ENCODE results near the gene GRIP2. TPM values are rescaled to one million over a fixed set of nuclear protein-coding genes. Genes with fewer than 3 reads are reported as not detected.

GRIP2 gene
- total RNA-seq, 1 donor from 2014 or later = not detected

GRCh38 chr3:14558029-14558428 lies 17.9 kb upstream of the GRIP2 start:
- H3K27ac ChIP-seq = no peak overlapping the region
- H3K9me3 ChIP-seq (ENCODE audit: low read depth) = no peaks in the 10 kb centered on the region
- Mint-ChIP-seq H3K4me3 (no peak overlapping the region), H3K27me3 (ENCODE audit: insufficient read depth, low read depth) (peaks cover 8% of the 10 kb centered on the region), H3K36me3 (no peaks in the 10 kb centered on the region), H3K27ac (no peak overlapping the region), H3K4me1 (peaks cover 39% of the 10 kb centered on the region), H3K9me3 (no peaks in the 10 kb centered on the region)
- TF ChIP-seq EZH2phosphoT487 (IDR thresholded peaks at IDR 0.05) (no peak), EZH2 (IDR thresholded peaks at IDR 0.05) (no peak), CTCF (IDR thresholded peaks at IDR 0.05) (no peak)
- no peak overlapping the region for H3K9ac ChIP-seq
- H3K4me1 ChIP-seq = peaks cover 3% of the 10 kb centered on the region
- H4K20me1 ChIP-seq (ENCODE audit: low read depth) = no peaks in the 10 kb centered on the region
- H3F3A ChIP-seq (ENCODE audit: low read depth) = no peaks in the 10 kb centered on the region
- H3K4me2 ChIP-seq = no peak overlapping the region
- no peaks in the 10 kb centered on the region for H3K79me2 ChIP-seq (ENCODE audit: low read depth)
- no peak overlapping the region for H3K4me3 ChIP-seq
- H3K27me3 ChIP-seq = no peaks in the 10 kb centered on the region
- H2AFZ ChIP-seq (replicated peaks) = no peak overlapping the region
- DNase-seq (ENCODE audit: low spot score) = no peak
- H3K36me3 ChIP-seq = no peaks in the 10 kb centered on the region

- Mint-ChIP-seq H3K9me3 (no peaks in the 10 kb centered on the region), H3K4me3 (no peak overlapping the region)
- no peak for DNase-seq (ENCODE audit: low spot score)
Measured at GRCh38 chr3:14555835-14556234, 15.7 kb upstream of the GRIP2 start.

GRCh38 chr3:14554715-14555114 lies 14.6 kb upstream of the GRIP2 start:
- H3K27me3 Mint-ChIP-seq (ENCODE audit: insufficient read depth, low read depth) = peaks cover 13% of the 10 kb centered on the region
- H3K4me2 ChIP-seq = no peak overlapping the region

More at GRCh38 chr3:14555835-14556234, 15.7 kb upstream of the GRIP2 start:
- no peak overlapping the region for H3K27ac ChIP-seq
- no peak overlapping the region for H3K9ac ChIP-seq
- no peaks in the 10 kb centered on the region for H3K36me3 ChIP-seq
- no peak overlapping the region for H3K4me2 ChIP-seq
- H3K4me1 ChIP-seq = no peaks in the 10 kb centered on the region
- no peaks in the 10 kb centered on the region for H4K20me1 ChIP-seq (ENCODE audit: low read depth)
- H3K4me1 Mint-ChIP-seq = peaks cover 25% of the 10 kb centered on the region
- H3K27me3 Mint-ChIP-seq (ENCODE audit: insufficient read depth, low read depth) = peaks cover 14% of the 10 kb centered on the region
- H3K9me3 ChIP-seq (ENCODE audit: low read depth) = no peaks in the 10 kb centered on the region
- no peaks in the 10 kb centered on the region for H3K36me3 Mint-ChIP-seq
- peak overlapping the region; percentile 6 for H3K27ac Mint-ChIP-seq
- TF ChIP-seq EZH2 (IDR thresholded peaks at IDR 0.05) = no peak
- H3F3A ChIP-seq (ENCODE audit: low read depth) = no peaks in the 10 kb centered on the region
- H2AFZ ChIP-seq (replicated peaks) = no peak overlapping the region
- H3K27me3 ChIP-seq = no peaks in the 10 kb centered on the region
- no peaks in the 10 kb centered on the region for H3K79me2 ChIP-seq (ENCODE audit: low read depth)
- H3K4me3 ChIP-seq = no peak overlapping the region

More at GRCh38 chr3:14554715-14555114, 14.6 kb upstream of the GRIP2 start:
- no peaks in the 10 kb centered on the region for H4K20me1 ChIP-seq (ENCODE audit: low read depth)
- H3K9ac ChIP-seq = no peak overlapping the region
- DNase-seq (ENCODE audit: low spot score) = no peak
- H3F3A ChIP-seq (ENCODE audit: low read depth) = no peaks in the 10 kb centered on the region
- H3K4me1 Mint-ChIP-seq = peaks cover 26% of the 10 kb centered on the region
- no peak overlapping the region for H2AFZ ChIP-seq (replicated peaks)
- no peak overlapping the region for H3K4me3 Mint-ChIP-seq
- no peaks in the 10 kb centered on the region for H3K9me3 ChIP-seq (ENCODE audit: low read depth)
- H3K4me3 ChIP-seq = no peak overlapping the region
- no peaks in the 10 kb centered on the region for H3K36me3 Mint-ChIP-seq
- no peaks in the 10 kb centered on the region for H3K79me2 ChIP-seq (ENCODE audit: low read depth)
- TF ChIP-seq CTCF (IDR thresholded peaks at IDR 0.05) (no peak), EZH2phosphoT487 (IDR thresholded peaks at IDR 0.05) (no peak), EZH2 (IDR thresholded peaks at IDR 0.05) (no peak)
- no peaks in the 10 kb centered on the region for H3K27me3 ChIP-seq
- H3K9me3 Mint-ChIP-seq = no peaks in the 10 kb centered on the region
- no peaks in the 10 kb centered on the region for H3K4me1 ChIP-seq
- H3K27ac Mint-ChIP-seq = peak overlapping the region; percentile 37
- H3K27ac ChIP-seq = no peak overlapping the region
- no peaks in the 10 kb centered on the region for H3K36me3 ChIP-seq
